D721Med (cell line): ENCODE data around the gene PIP5KL1.

Experiments used
- DNase-seq: peaks from one replicate; pipeline ENCODE4 v3.0.0; 2011; ENCODE audit warnings: low spot score; ENCODE audit not compliant: insufficient read length
- FAIRE-seq: peaks from 2 replicates; lab custom pipeline; 2011; peaks lifted over from hg19 to GRCh38; lab: Jason Lieb, UNC
- CTCF ChIP-seq: IDR thresholded peaks from 2 replicates; pipeline ENCODE4 v1.5.1; 2012; ENCODE audit warnings: mild to moderate bottlenecking, control low read depth; ENCODE audit not compliant: insufficient read depth; ENCODE audit errors: missing control alignments

Gene PIP5KL1

GRCh38 chr9:127950513-127951289, 20.1 kb upstream of the PIP5KL1 start:
- no peak for TF ChIP-seq CTCF
- FAIRE-seq, result no peak
- DNase-seq, result no peak

GRCh38 chr9:127949827-127950512, 19.4 kb upstream of the PIP5KL1 start:
- no peak for DNase-seq
- no peak for FAIRE-seq
- no peak for TF ChIP-seq CTCF

GRCh38 chr9:127947841-127948710, 17.5 kb upstream of the PIP5KL1 start:
- no peak for DNase-seq
- no peak for TF ChIP-seq CTCF
- no peak for FAIRE-seq

GRCh38 chr9:127946728-127947127, 16.2 kb upstream of the PIP5KL1 start:
- FAIRE-seq, result no peak

GRCh38 chr9:127945942-127946341, 15.4 kb upstream of the PIP5KL1 start:
- no peak for FAIRE-seq
- no peak for DNase-seq
- no peak for TF ChIP-seq CTCF

More at GRCh38 chr9:127946728-127947127, 16.2 kb upstream of the PIP5KL1 start:
- no peak for TF ChIP-seq CTCF
- no peak for DNase-seq

GRCh38 chr9:127945338-127945737, 14.8 kb upstream of the PIP5KL1 start:
- no peak for DNase-seq
- TF ChIP-seq CTCF, result no peak
- FAIRE-seq, result no peak
